NB4 (cell line): ENCODE measurements around the gene DECR2.

ENCODE experiments used
- DNase-seq: peaks from one replicate; pipeline ENCODE4 v3.0.0; 2010; ENCODE audit warnings: low read depth
- H3K4me3 ChIP-seq: one replicate; pipeline ENCODE4 v1.5.1; 2011; ENCODE audit warnings: mild to moderate bottlenecking, low read depth, low read length, moderate library complexity
- MYC ChIP-seq: IDR thresholded peaks from 2 replicates; pipeline ENCODE4 v1.6.1; 2011; ENCODE audit warnings: low read depth, low read length
- POLR2A ChIP-seq: IDR thresholded peaks from 2 replicates; pipeline ENCODE4 v1.6.1; 2011; ENCODE audit warnings: mild to moderate bottlenecking; ENCODE audit not compliant: insufficient read length; ENCODE audit errors: extremely low read depth
- TF ChIP-seq, protein P1 (sequence below): IDR thresholded peaks from one replicate; pipeline ENCODE4 v1.5.1; 2012; ENCODE audit warnings: low read depth, low read length
- TF ChIP-seq, protein P2 (sequence below): IDR thresholded peaks from 2 replicates; pipeline ENCODE4 v1.6.1; 2011; ENCODE audit warnings: low read depth, low read length

The DECR2 gene

DNA sequence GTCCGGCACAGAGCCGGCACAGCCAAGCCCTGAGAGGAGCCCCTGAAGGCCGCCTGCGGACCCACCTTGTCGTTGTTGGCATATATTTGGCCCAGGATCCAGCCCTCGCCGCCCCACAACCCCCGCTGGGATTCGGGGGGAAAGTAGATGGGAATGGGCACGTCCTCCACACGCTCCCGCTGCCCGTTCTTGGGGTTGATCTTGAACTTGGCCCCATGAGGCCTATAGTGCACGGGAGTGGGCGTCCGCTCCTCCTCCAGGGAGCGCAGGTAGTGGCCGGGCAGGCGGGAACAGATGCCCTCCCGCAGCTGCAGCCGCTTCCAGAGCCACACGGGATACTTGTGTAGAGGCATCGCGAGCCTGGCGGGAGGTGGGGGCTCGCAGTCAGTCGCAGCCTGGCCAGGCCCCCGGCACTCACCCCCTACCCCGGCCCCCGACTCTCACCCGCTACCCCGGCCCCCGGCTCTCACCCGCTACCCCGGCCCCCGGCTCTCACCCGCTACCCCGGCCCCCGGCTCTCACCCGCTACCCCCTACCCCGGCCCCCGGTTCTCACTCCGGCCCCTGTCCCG, 31.7 kb upstream of the DECR2 start:
- no peak for TF ChIP-seq POLR2A
- TF ChIP-seq, protein P1, sequence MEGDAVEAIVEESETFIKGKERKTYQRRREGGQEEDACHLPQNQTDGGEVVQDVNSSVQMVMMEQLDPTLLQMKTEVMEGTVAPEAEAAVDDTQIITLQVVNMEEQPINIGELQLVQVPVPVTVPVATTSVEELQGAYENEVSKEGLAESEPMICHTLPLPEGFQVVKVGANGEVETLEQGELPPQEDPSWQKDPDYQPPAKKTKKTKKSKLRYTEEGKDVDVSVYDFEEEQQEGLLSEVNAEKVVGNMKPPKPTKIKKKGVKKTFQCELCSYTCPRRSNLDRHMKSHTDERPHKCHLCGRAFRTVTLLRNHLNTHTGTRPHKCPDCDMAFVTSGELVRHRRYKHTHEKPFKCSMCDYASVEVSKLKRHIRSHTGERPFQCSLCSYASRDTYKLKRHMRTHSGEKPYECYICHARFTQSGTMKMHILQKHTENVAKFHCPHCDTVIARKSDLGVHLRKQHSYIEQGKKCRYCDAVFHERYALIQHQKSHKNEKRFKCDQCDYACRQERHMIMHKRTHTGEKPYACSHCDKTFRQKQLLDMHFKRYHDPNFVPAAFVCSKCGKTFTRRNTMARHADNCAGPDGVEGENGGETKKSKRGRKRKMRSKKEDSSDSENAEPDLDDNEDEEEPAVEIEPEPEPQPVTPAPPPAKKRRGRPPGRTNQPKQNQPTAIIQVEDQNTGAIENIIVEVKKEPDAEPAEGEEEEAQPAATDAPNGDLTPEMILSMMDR: no peak
- no peak for TF ChIP-seq MYC
- TF ChIP-seq, protein P2, sequence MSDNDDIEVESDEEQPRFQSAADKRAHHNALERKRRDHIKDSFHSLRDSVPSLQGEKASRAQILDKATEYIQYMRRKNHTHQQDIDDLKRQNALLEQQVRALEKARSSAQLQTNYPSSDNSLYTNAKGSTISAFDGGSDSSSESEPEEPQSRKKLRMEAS: no peak
- DNase-seq: no peak
- H3K4me3 ChIP-seq: no peak overlapping the region

DNA sequence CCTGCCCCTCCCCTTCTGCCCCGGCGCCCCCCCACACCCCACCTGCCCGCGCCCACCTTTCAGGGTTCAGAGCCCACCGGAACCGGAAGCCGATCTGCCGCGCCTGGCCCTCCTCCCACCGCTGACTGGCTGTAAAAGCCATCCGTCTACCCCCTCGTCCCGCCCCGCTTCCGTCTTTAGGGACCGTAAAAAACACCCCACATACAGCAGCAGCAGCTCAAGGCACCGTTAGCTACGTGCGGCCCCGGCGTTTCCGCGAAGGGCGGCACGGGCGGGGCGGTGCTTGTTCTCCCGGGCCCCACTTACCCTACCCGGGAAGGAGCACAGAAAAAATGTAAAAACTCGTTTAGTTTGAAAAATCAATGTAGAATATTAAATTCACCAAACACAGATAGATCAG, 31.2 kb upstream of the DECR2 start, which contains the start of gene MRPL28:
Gene MRPL28, minus strand, starts transcription at position 96 of the 400 bp plus-strand sequence. CDS start 320 bp downstream, outside the sequence.
- TF ChIP-seq, protein P1: no peak
- TF ChIP-seq, protein P2: peak; percentile 23; the same call in 1 of the 2 replicates
- TF ChIP-seq POLR2A (peak; percentile 25), MYC (peak; percentile 40; the same call in 1 of the 2 replicates)
- peak; percentile 92 for DNase-seq
- H3K4me3 ChIP-seq: no peak within 1 kb of the TSS

DNA sequence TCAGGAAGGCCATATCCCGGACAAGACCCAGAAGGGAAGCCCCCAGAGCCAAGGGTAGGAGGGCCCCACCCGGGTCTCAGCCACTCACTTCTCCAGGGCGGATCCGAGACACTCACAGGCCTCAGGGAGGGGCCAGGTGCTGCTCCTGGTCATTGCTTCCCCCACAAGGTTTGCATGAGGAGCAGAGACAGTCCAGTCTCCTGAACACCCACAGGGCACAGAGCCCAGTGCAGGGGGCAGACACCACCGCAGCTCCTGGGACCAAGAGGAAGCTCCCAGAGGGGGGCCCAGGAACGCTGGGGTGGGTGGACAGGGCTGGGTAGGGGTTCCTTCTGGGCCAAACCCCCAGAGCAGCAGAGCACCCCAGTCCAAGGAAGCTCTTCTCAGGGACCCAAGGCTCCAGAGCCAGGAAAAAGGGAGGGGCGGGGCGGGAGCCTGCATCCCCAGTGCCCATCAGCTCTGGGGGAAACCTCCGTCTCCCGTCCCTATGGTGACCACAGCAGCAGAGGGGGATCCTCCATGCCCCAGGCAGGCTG, 30.6 kb upstream of the DECR2 start:
- no peak for DNase-seq
- no peak overlapping the region for H3K4me3 ChIP-seq

DNA sequence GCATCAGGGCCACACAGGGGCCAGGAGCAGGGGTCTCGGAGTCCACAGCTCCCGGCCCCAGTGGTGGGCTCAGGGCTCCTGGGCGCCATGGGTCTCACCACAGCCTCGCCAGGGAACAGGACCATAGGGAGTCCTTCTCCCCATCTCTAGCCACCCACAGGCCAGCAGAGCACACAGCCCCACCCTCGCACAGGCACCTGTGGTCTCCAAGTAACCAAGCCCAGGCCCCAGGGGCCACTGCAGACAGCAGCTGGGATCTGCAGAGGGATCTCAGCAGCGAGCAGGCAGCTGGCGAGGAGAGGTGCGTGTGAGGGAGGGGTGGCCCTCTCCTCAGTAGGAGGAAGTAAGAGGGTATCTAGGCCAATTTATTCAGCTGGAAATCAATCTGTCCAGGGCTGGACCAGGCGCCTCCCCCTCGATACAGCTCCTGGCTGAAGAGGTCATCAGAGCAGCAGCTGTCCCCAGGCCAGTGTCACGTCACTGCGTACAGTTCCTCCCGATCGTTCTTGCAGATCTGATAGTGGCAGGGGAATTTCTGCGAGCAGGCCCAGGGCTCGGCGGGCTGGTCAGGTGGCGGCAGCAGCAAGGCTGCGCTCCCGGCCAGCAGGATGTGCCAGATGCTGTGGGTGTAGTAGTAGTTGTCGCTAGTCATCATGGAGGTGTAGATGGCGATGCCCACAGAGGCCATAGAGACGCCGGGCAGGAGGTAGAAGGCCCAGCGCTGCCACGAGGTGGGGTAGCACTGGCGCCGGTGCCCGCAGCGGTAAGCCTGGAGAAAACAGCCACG, 30.0 kb upstream of the DECR2 start:
- no peak overlapping the region for H3K4me3 ChIP-seq
- TF ChIP-seq, protein P2: no peak
- TF ChIP-seq POLR2A: no peak
- no peak for TF ChIP-seq MYC
- no peak for DNase-seq

More for the DNA sequence above, 30.6 kb upstream of the DECR2 start:
- TF ChIP-seq, protein P2: no peak
- TF ChIP-seq MYC (no peak), POLR2A (no peak)
- TF ChIP-seq, protein P1: no peak

DNA sequence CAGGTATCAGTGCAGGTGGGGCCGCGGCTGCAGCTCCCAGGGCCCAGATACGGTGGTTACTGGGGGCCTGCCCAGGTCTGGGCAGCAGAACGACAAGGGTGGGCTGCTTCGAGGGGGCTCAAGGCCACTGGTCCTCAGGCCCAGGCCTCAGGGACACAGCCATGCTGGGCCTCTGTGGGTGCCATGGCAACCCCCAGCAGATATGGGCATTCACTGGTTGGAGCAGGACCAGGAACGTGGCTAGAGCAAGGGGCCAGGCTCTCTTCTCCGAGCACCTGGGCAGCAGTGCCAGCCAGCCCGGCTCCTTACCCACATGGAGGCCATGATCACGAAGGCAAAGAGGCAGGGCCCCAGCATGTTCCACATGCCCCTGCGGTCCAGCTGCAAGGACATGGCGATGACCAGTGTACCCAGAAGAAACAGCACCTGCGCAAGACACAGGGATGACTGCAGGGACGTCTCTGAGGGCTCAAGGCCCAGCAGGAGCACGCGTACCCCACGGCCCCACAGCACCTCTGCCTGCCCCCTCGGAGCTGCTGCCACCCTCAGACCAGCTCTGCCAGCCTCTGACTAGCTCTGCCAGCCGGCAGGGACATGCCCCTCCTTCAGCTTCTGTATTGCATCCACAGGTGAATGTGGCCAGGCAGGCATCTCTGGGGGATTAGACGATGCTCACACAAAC, 29.2 kb upstream of the DECR2 start:
- TF ChIP-seq, protein P1: no peak
- TF ChIP-seq, protein P2: no peak
- TF ChIP-seq POLR2A (no peak), MYC (no peak)
- H3K4me3 ChIP-seq: no peak overlapping the region
- no peak for DNase-seq
